ENCODE measurements around the gene NEUROG2. TPM values are rescaled to one million over a fixed set of nuclear protein-coding genes. Genes with fewer than 3 reads are reported as not detected.
A peak's percentile ranks its signal among the peaks of the same experiment; 100 is the strongest.
"Not testable (repeated sequence)": the region's sequence is repeated elsewhere in the genome, so short reads cannot be mapped to it uniquely, and the experiment has no call there.

Gene NEUROG2
- not detected for total RNA-seq

DNA sequence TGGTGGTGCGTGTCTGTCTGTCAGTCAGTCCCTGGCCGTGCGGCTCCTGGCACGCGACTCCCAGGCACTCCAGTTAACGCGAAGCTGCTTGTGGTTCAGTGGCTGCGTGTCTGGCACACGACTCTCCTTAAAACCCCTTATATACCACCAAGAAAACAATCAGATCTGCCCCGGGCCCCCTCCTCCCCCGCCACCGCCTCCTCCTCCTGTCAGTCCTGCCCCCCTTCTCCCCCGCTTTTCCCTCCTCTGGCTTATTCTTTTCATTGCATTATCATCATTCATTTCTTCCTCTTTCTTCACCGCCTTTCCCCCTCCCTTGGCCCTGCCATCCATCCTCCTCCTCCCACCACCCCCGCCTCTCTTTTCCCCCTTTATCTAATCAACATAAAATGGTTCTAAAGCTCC is at the start of gene NEUROG2:
NEUROG2 (minus strand) TSS at position 115 of the 405 bp plus-strand sequence. CDS start 705 bp downstream, outside the sequence.
- no peaks in the 10 kb centered on the region for H3K36me3 Mint-ChIP-seq
- peaks cover 88% of the 10 kb centered on the region for H3K27me3 Mint-ChIP-seq
- peak within 1 kb of the TSS; percentile 94 for H3K4me3 Mint-ChIP-seq
- peak within 1 kb of the TSS; percentile 82 for H3K27ac Mint-ChIP-seq
- ATAC-seq (ENCODE audit: low read depth) (no peak), DNase-seq (no peak)
- no peaks in the 10 kb centered on the region for H3K9me3 Mint-ChIP-seq
- POLR2A ChIA-PET: interaction anchor here (0.6 to 2.6 kb wide), 2 partner anchors 53 to 230 kb away, joined by 7 to 16 read pairs; partner anchors contain the start of gene TIFA
- H3K4me1 Mint-ChIP-seq: peaks cover 52% of the 10 kb centered on the region

DNA sequence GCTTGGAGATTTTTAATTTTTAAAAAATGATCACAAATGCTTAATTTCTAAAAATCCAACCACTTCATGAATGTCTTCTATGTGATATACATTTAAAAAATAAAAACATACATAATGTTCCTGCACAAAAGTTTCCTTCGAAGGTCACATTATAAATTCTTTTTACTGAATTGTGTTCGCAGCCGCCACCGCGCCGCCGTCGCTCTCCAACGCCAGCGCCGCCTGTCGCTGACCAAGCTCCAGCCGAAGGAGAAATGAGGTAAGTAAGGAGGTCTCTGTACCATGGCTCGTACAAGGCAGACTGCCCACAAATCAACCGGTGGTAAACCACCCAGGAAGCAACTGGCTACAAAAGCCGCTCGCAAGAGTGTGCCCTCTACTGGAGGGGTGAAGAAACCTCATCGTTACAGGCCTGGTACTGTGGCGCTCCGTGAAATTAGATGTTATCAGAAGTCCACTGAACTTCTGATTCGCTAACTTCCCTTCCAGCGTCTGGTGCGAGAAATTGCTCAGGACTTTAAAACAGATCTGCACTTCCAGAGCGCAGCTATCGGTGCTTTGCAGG is 48.8 kb upstream of the NEUROG2 start:
- Mint-ChIP-seq H3K36me3 (peaks cover 39% of the 10 kb centered on the region), H3K4me1 (peaks cover 5% of the 10 kb centered on the region), H3K27ac (no peak overlapping the region), H3K27me3 (no peaks in the 10 kb centered on the region), H3K9me3 (no peaks in the 10 kb centered on the region), H3K4me3 (no peak overlapping the region)
- no peak for DNase-seq
- POLR2A ChIA-PET: no interaction called here
- no peak for ATAC-seq (ENCODE audit: low read depth)

DNA sequence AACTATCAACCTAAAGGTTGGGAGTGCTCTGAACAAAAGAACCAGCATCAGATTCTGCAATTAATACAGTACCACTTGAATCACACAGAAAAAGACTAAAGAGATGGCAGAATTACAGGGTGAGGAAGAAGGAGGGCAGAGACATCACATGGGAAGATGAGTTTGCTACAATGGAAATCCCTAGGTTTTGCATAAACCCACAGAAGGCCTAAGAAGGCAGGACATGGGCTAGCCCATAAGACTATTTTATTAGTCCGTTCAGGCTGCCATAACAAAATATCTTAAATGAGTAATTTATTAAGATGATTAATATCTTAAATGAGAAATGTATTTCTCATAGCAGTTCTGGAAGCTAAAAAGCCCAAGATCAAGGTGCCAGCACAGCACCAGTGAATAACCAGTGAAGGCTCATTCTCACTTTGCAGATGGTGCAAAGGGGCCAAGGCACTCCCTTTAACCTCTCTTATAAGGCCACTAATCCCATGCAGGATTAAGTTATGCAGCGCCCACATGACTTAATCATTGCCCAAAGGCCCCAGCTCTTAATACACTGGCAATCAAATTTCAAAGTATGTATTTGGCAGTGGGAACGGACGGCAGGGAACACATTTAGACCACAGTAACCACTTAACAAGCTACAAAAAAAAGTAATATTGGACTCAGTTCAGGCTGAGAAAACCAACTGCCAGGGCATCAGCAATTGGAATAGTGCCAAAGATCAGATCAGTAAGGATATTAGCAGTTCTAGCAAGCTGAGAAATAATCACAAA is 47.6 kb upstream of the NEUROG2 start:
- H3K9me3 Mint-ChIP-seq: no peaks in the 10 kb centered on the region
- ATAC-seq (ENCODE audit: low read depth): no peak
- no peak overlapping the region for H3K27ac Mint-ChIP-seq

DNA sequence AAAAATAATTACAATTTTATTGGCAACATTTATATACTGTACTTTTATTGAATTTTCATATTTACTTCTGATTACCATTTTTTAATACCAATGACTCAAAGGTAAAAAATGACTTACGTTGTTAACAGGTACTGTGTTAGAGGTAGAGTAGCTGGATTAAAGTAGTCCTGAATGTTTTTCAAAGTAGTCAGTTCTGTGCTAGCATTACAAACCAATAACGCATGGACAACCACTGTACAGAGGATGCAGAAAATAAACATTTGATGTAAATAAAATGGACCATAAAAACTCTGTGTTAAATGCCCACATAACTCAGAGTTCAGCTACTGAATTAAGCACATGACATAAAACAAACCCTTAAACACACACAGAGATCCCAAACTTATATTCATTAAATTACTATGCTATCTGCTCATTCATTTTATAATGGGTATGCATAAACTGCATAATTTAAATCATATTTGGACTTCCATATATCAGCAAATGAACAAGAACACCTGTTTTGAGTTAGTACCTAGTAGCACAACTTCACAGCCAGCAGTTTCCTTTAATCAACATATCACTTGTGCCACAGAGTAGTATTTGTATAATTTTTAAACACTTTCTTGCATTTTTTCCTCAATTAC is 46.4 kb upstream of the NEUROG2 start:
- ATAC-seq (ENCODE audit: low read depth) (no peak), DNase-seq (no peak)
- H3K36me3 Mint-ChIP-seq: peaks cover 43% of the 10 kb centered on the region
- H3K9me3 Mint-ChIP-seq: no peaks in the 10 kb centered on the region
- no peak overlapping the region for H3K4me3 Mint-ChIP-seq
- POLR2A ChIA-PET: no interaction called here
- H3K4me1 Mint-ChIP-seq: peaks cover 7% of the 10 kb centered on the region
- H3K27me3 Mint-ChIP-seq: no peaks in the 10 kb centered on the region
- H3K27ac Mint-ChIP-seq: no peak overlapping the region

More for the DNA sequence above, 47.6 kb upstream of the NEUROG2 start:
- POLR2A ChIA-PET: no interaction called here
- Mint-ChIP-seq H3K27me3 (no peaks in the 10 kb centered on the region), H3K4me1 (peaks cover 7% of the 10 kb centered on the region), H3K36me3 (peaks cover 43% of the 10 kb centered on the region), H3K4me3 (no peak overlapping the region)
- no peak for DNase-seq

DNA sequence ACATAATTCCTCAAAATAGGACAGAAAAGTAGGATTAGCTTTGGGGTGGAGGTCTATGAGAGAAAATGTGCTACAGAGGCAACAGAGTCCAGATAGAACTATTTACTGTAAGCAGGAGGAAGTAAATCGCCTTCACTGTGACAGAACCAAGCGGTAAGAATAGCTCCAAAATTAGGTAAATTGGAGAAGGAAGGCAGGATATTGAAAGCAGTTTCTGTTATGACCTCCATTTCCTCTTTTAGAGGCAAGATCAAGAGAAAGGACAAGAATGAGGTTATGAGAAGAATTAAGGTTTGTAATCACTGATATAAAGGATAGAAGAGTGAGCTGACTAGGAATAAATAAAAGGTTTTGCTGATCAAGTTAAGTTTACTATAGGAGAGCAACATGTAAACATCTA is 44.1 kb upstream of the NEUROG2 start:
- H3K27me3 Mint-ChIP-seq: no peaks in the 10 kb centered on the region
- no peak for DNase-seq
- no peak for ATAC-seq (ENCODE audit: low read depth)
- H3K27ac Mint-ChIP-seq: no peak overlapping the region
- H3K4me1 Mint-ChIP-seq: peaks cover 7% of the 10 kb centered on the region
- no peak overlapping the region for H3K4me3 Mint-ChIP-seq
- POLR2A ChIA-PET: no interaction called here
- H3K36me3 Mint-ChIP-seq: peaks cover 37% of the 10 kb centered on the region
- no peaks in the 10 kb centered on the region for H3K9me3 Mint-ChIP-seq

DNA sequence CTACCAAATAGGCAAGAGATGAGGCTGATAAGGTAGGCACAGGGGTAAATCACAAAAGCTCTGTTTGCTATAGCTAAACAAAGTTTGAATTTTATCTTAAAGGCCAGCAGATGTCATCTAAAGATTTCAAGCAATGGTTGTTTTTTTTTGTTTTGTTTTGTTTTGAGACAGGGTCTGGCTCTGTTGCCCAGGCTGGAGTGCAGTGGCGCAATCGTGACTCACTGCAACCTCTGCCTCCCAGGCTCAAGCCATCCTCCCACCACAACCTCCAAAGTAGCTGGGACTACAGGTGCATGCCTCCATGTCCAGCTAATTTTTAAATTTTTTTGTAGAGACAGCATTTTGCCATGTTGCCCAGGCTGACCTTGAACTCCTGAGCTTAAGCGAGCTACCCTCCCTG is 43.1 kb upstream of the NEUROG2 start:
- no peak for ATAC-seq (ENCODE audit: low read depth)
- no peak for DNase-seq
- H3K9me3 Mint-ChIP-seq: no peaks in the 10 kb centered on the region
- no peaks in the 10 kb centered on the region for H3K27me3 Mint-ChIP-seq
- POLR2A ChIA-PET: no interaction called here
- peaks cover 7% of the 10 kb centered on the region for H3K4me1 Mint-ChIP-seq
- peaks cover 43% of the 10 kb centered on the region for H3K36me3 Mint-ChIP-seq
- H3K4me3 Mint-ChIP-seq: no peak overlapping the region
- H3K27ac Mint-ChIP-seq: no peak overlapping the region

DNA sequence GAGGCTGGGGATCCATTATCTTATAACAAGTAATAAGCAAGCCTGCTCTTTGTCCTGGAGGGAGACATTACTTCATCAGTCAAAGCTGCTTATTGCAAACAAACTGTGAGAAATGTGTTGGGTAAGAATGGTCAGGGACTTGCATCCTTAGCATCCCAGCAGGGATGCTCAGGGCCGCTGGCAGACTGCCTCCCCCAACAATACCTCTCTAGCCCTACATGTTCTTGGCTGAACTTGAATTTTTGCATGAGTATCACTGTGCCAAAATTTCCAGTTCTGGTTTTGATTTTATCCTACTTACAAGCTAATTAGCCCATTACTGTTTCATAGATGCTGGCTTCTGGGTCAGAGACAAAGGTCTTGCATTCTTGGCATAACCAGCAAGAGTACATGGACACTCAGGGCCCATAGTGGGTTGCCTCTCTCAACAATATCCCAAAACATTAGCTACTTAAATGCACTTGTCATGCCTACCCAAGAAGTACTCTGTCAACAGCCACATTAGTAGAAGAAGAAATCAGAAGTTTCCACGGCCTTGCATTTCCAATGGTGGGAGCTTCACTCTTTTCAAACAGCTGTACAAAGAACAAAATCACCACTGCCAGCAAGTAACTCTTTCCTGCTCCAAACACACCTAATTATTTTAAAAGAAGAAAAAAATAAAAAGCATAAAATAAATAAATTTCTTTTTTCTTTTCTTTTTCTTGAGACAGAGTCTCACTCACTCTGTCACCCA is 41.9 kb upstream of the NEUROG2 start:
- no peak overlapping the region for H3K4me3 Mint-ChIP-seq
- H3K36me3 Mint-ChIP-seq: peaks cover 51% of the 10 kb centered on the region
- DNase-seq: no peak
- no peak for ATAC-seq (ENCODE audit: low read depth)
- H3K9me3 Mint-ChIP-seq: no peaks in the 10 kb centered on the region
- H3K27me3 Mint-ChIP-seq: no peaks in the 10 kb centered on the region
- no peak overlapping the region for H3K27ac Mint-ChIP-seq
- POLR2A ChIA-PET: no interaction called here
- H3K4me1 Mint-ChIP-seq: peaks cover 7% of the 10 kb centered on the region

DNA sequence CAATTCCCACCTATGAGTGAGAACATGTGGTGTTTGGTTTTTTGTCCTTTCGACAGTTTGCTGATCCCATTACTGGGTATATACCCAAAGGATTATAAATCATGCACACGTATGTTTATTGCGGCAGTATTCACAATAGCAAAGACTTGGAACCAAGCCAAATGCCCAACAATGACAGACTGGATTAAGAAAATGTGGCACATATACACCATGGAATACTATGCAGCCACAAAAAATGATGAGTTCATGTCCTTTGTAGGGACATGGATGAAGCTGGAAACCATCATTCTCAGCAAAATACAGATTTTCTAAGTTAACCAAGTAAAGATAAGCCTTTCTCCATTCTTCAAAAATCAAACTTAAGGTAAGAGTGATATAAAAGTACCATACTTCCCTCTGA is 38.3 kb upstream of the NEUROG2 start:
- H3K4me3 Mint-ChIP-seq; H3K4me1 Mint-ChIP-seq; H3K27ac Mint-ChIP-seq; H3K27me3 Mint-ChIP-seq; DNase-seq; H3K9me3 Mint-ChIP-seq; ATAC-seq (ENCODE audit: low read depth); POLR2A ChIA-PET: not testable (repeated sequence)
- peaks cover 35% of the 10 kb centered on the region for H3K36me3 Mint-ChIP-seq

DNA sequence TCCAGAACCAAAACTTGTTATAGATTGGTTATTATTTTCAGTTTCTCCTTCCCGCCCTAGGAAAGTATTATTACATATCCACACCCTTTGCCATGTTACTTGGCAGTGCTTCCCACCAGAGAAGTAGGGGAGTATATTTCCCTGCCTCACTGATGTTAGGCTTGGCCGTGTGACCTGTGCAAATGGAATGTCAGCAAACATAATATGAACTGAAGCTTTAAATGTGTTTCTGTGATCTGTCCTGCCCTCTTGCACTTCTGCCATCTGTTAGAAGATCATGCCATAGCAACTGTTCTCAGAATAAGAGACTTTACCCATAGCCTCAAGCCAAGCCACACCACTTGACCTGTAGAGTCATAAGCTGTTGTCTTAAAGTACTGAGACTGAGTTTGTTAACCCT is 36.7 kb upstream of the NEUROG2 start:
- no peak for ATAC-seq (ENCODE audit: low read depth)
- POLR2A ChIA-PET: no interaction called here
- H3K27me3 Mint-ChIP-seq: no peaks in the 10 kb centered on the region
- H3K4me1 Mint-ChIP-seq: no peaks in the 10 kb centered on the region
- H3K4me3 Mint-ChIP-seq: no peak overlapping the region
- no peak overlapping the region for H3K27ac Mint-ChIP-seq
- no peaks in the 10 kb centered on the region for H3K9me3 Mint-ChIP-seq
- H3K36me3 Mint-ChIP-seq: peaks cover 27% of the 10 kb centered on the region
- no peak for DNase-seq

DNA sequence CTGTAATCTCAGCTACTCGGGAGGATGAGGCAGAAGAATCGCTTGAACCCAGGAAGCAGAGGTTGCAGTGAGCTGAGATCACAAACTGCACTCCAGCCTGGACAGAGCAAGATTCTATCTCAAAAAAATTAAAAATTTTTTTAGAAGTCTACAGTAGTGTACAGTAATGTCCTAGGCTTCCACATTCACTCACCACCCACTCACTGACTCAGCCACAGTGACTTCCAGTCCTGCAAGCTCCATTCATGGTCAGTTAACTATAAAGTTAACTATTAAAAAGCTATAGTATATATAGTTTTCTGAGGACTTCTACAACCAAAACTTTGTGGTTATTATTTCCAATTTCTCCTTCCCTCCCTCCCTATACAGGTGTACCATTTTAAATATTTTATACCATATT is 34.7 kb upstream of the NEUROG2 start:
- POLR2A ChIA-PET: no interaction called here
- DNase-seq (no peak), ATAC-seq (ENCODE audit: low read depth) (no peak)
- Mint-ChIP-seq H3K27me3 (no peaks in the 10 kb centered on the region), H3K9me3 (no peaks in the 10 kb centered on the region), H3K4me1 (no peaks in the 10 kb centered on the region), H3K36me3 (peaks cover 28% of the 10 kb centered on the region), H3K27ac (no peak overlapping the region), H3K4me3 (no peak overlapping the region)

DNA sequence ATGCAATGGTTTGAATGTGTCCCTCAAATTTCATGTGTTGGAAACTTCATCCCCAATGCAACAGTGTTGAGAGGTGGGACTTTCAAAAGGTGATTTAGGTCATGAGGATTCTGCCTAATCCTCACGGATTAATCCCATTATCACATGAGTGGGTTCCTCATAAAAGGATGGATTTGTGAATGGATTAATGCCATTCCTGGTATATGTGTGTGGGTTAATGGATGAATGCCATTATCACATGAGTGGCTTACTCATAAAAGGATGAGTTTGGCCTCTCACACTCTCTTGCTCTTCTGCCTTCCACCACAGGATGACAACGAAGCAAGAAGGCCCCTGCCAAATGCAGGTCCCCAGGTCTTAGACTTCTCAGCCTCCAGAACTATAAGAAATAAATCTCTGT is 30.5 kb upstream of the NEUROG2 start:
- Mint-ChIP-seq H3K4me3 (no peak overlapping the region), H3K27ac (no peak overlapping the region), H3K9me3 (no peaks in the 10 kb centered on the region), H3K36me3 (peaks cover 10% of the 10 kb centered on the region), H3K4me1 (no peaks in the 10 kb centered on the region), H3K27me3 (no peaks in the 10 kb centered on the region)
- DNase-seq (no peak), ATAC-seq (ENCODE audit: low read depth) (no peak)
- POLR2A ChIA-PET: no interaction called here

DNA sequence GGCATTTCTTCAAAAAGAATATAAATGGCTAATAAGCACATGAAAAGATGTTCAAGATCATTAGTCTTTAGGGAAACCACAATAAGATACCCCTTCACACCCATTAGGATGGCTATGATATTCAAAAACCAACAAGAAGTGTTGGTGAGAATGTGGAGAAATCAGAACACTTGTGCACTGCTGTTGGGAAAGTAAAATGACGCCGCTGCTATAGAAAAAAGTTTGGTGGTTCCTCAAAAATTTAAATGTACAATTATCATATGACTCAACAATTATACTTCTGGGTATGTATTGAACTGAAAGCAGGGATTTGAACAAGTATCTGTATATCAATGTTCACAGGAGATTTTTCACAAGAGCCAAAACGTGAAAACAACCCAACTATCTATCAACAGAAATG is 29.4 kb upstream of the NEUROG2 start:
- DNase-seq: no peak
- Mint-ChIP-seq H3K4me1 (no peaks in the 10 kb centered on the region), H3K27me3 (no peaks in the 10 kb centered on the region), H3K4me3 (no peak overlapping the region), H3K36me3 (peaks cover 10% of the 10 kb centered on the region), H3K27ac (no peak overlapping the region), H3K9me3 (no peaks in the 10 kb centered on the region)
- POLR2A ChIA-PET: no interaction called here
- ATAC-seq (ENCODE audit: low read depth): no peak

DNA sequence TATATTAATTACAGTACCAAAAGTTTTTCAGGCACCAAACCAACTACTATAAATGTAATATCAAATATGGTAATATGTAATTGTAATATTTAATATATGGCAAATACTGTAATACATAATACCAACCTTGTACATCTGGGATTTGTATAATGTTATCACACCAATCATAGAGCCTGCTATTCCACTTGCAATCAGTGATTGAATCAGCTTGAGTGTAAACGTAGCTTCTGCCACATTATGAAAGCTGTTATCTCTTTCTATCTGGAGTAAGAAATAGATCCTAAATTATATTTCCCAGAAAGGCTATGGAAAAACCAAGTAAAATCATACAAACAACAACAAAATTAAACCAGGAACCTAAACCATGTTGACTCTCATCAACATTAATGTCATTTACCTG is 24.7 kb upstream of the NEUROG2 start:
- Mint-ChIP-seq H3K27me3 (no peaks in the 10 kb centered on the region), H3K27ac (no peak overlapping the region), H3K9me3 (no peaks in the 10 kb centered on the region), H3K36me3 (peaks cover 11% of the 10 kb centered on the region), H3K4me1 (no peaks in the 10 kb centered on the region), H3K4me3 (no peak overlapping the region)
- POLR2A ChIA-PET: no interaction called here
- ATAC-seq (ENCODE audit: low read depth) (no peak), DNase-seq (no peak)

Data from activated naive CD8-positive, alpha-beta T cell treated with anti-CD3 and anti-CD28 coated beads, Interleukin-2, amount 10 ng/mL, durations not matched to agents 7 days and 5 days (primary cell).